Measurements from ENCODE around the gene PLEKHA7. TPM values are rescaled to one million over a fixed set of nuclear protein-coding genes. Genes with fewer than 3 reads are reported as not detected.
A peak's percentile ranks its signal among the peaks of the same experiment; 100 is the strongest.
"Not testable (repeated sequence)": the region's sequence is repeated elsewhere in the genome, so short reads cannot be mapped to it uniquely, and the experiment has no call there.

PLEKHA7 gene
- total RNA-seq, 2 donors from 2014 or later: 17.5 to 21.9 TPM

DNA sequence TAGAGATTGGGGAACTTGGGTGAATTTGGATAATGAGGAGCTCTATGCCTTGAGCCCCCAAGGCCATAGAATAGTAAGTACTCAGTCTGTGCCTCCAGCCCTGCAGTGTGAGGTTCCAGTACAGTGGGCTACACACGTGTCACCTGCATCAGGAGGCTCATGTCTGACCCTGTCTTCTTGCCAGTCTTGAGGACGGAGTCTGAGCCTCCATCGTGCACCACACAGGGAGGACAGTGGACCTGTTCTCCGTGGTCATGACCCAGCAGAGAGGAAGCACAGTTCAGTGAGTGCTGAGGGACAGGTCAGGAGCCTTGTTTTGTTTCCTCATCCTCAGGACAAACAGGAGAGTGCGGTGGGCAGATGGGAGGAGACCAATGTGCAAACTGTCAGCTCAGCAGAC, 32.5 kb upstream of the PLEKHA7 start:
- Mint-ChIP-seq H3K4me3 (no peak overlapping the region), H3K27ac (no peak overlapping the region), H3K27me3 (ENCODE audit: insufficient read depth) (no peaks in the 10 kb centered on the region), H3K36me3 (ENCODE audit: low read depth) (no peaks in the 10 kb centered on the region), H3K9me3 (peaks cover 12% of the 10 kb centered on the region), H3K4me1 (no peaks in the 10 kb centered on the region)
- no peak overlapping the region for H3K27ac ChIP-seq (ENCODE audit: low read depth, low read length)
- H3K9ac ChIP-seq (ENCODE audit: extremely low read depth, low read length, poor library complexity, severe bottlenecking): no peak overlapping the region
- H3K4me1 ChIP-seq (ENCODE audit: control insufficient read depth, insufficient read depth, low read length): no peaks in the 10 kb centered on the region
- H3K36me3 ChIP-seq (ENCODE audit: control insufficient read depth, insufficient read depth, low read length): no peaks in the 10 kb centered on the region
- TF ChIP-seq, protein P1, sequence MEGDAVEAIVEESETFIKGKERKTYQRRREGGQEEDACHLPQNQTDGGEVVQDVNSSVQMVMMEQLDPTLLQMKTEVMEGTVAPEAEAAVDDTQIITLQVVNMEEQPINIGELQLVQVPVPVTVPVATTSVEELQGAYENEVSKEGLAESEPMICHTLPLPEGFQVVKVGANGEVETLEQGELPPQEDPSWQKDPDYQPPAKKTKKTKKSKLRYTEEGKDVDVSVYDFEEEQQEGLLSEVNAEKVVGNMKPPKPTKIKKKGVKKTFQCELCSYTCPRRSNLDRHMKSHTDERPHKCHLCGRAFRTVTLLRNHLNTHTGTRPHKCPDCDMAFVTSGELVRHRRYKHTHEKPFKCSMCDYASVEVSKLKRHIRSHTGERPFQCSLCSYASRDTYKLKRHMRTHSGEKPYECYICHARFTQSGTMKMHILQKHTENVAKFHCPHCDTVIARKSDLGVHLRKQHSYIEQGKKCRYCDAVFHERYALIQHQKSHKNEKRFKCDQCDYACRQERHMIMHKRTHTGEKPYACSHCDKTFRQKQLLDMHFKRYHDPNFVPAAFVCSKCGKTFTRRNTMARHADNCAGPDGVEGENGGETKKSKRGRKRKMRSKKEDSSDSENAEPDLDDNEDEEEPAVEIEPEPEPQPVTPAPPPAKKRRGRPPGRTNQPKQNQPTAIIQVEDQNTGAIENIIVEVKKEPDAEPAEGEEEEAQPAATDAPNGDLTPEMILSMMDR (conservative IDR thresholded peaks at IDR 0.05): no peak
- H3K27me3 ChIP-seq (ENCODE audit: control insufficient read depth, insufficient read depth, low read length, poor library complexity, severe bottlenecking): peaks cover 6% of the 10 kb centered on the region
- DNase-seq: no peak
- WGBS, 2 experiments (ENCODE audit: insufficient coverage in 1 of 2, insufficient read length in 1 of 2): 67 to 76% methylated on average over 5 of the region's 5 CpGs
- no peaks in the 10 kb centered on the region for H3K9me3 ChIP-seq (ENCODE audit: control insufficient read depth, low read length)
- no peak overlapping the region for H3K4me3 ChIP-seq (ENCODE audit: low read length)

DNA sequence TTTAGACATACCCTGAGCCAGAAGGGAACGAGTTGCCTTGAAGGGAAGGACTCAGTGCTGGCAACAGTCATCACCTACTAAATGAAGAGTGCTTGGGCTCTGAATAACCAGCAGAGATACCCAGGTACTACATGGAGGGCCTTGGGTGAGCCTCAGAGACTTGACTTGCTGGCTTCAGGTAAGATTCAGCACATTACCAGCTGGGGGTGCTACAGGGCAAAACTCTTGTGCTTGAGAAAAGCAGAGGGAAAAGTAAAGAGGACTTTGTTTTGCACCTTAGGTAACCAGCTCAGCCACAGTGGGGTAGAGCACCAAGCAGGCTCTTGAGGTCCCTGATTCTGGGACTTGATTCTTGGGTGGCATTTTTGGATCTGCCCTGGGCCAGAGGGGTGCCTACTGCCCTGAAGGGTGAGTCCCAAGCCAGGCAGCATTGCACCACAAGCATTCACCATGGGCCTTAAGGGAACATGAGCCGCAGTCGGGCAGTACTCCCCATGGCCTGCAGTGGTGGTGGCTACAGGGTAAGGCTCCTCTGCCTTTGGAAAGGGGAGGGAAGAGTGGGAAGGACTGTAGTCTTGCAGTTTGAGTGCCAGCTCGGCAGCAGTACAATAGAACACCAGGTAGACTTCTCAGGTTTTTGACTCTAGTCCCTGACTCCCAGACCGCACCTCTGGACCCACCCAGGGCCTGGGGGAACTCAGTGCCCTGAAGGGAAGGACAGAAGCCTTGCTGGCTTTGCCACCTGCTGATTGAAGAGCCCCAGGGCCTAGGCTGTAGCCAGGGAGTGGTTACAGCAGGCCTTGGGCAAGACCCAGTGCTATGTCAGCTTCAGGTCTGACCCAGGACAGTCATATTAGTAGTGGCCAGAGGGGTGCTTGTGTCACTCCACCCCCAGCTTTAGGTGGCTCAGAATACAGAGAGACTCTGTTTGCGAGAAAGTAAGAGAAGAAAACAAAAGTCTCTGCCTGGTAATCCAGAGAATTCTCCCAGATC, 22.7 kb upstream of the PLEKHA7 start:
- peak; percentile 86 for DNase-seq
- TF ChIP-seq, protein P1 (conservative IDR thresholded peaks at IDR 0.05): peak; percentile 75
- Mint-ChIP-seq H3K9me3 (peaks cover 33% of the 10 kb centered on the region), H3K27me3 (ENCODE audit: insufficient read depth) (no peaks in the 10 kb centered on the region), H3K4me3 (no peak overlapping the region), H3K36me3 (ENCODE audit: low read depth) (peaks cover 10% of the 10 kb centered on the region), H3K4me1 (no peaks in the 10 kb centered on the region), H3K27ac (no peak overlapping the region)
- Histone ChIP-seq H3K4me1 (ENCODE audit: control insufficient read depth, insufficient read depth, low read length) (no peaks in the 10 kb centered on the region), H3K27ac (ENCODE audit: low read depth, low read length) (no peak overlapping the region), H3K27me3 (ENCODE audit: control insufficient read depth, insufficient read depth, low read length, poor library complexity, severe bottlenecking) (peaks cover 16% of the 10 kb centered on the region), H3K9ac (ENCODE audit: extremely low read depth, low read length, poor library complexity, severe bottlenecking) (no peak overlapping the region), H3K36me3 (ENCODE audit: control insufficient read depth, insufficient read depth, low read length) (no peaks in the 10 kb centered on the region), H3K4me3 (ENCODE audit: low read length) (no peak overlapping the region), H3K9me3 (ENCODE audit: control insufficient read depth, low read length) (peaks cover 8% of the 10 kb centered on the region)
- WGBS, 2 experiments (ENCODE audit: insufficient coverage in 1 of 2, insufficient read length in 1 of 2): 82 to 86% methylated on average over 4 to 6 of the region's 6 CpGs

- not testable (repeated sequence) for H3K27ac ChIP-seq (ENCODE audit: low read depth, low read length); DNase-seq; H3K9me3 ChIP-seq (ENCODE audit: control insufficient read depth, low read length); H3K36me3 ChIP-seq (ENCODE audit: control insufficient read depth, insufficient read depth, low read length); H3K27ac Mint-ChIP-seq; H3K4me1 Mint-ChIP-seq; H3K27me3 ChIP-seq (ENCODE audit: control insufficient read depth, insufficient read depth, low read length, poor library complexity, severe bottlenecking); H3K4me3 Mint-ChIP-seq; H3K4me1 ChIP-seq (ENCODE audit: control insufficient read depth, insufficient read depth, low read length); H3K4me3 ChIP-seq (ENCODE audit: low read length); H3K27me3 Mint-ChIP-seq (ENCODE audit: insufficient read depth); H3K9ac ChIP-seq (ENCODE audit: extremely low read depth, low read length, poor library complexity, severe bottlenecking)
- WGBS, 2 experiments (ENCODE audit: insufficient coverage in 1 of 2, insufficient read length in 1 of 2): 90 to 100% methylated on average over 1 to 6 of the region's 10 CpGs
- Mint-ChIP-seq H3K36me3 (ENCODE audit: low read depth) (peaks cover 10% of the 10 kb centered on the region), H3K9me3 (peaks cover 39% of the 10 kb centered on the region)
Observed at GRCh38 chr11:17034027-17034426, 19.8 kb upstream of the PLEKHA7 start.
